IMR-90 (cell line): Measurements from ENCODE around the gene LANCL1. TPM values are rescaled to one million over a fixed set of nuclear protein-coding genes. Genes with fewer than 3 reads are reported as not detected.

Experiments
- ATAC-seq: fragments of 200-7000 bp; cut with Tn5 transposase; 2 replicates; pipeline ENCODE4 v1.9.1; 2020; ENCODE audit warnings: low read depth, mild to moderate bottlenecking, moderate library complexity
- BruUV-seq: library from RNA; stranded (reverse); fragments of 400-500 nt; replicated peaks from 2 replicates; lab custom pipeline; 2021; lab: Mats Ljungman, UMichigan
- CTCF ChIA-PET: fragments of 300-600 bp; formaldehyde crosslinking; extraction: SDS; loops from one replicate; lab custom pipeline; 2021; ENCODE audit warnings: antibody characterized with exemption; lab: Yijun Ruan, JAX
- POLR2A ChIA-PET: fragments of 300-600 bp; sonication (Branson Sonifier 250); formaldehyde crosslinking; loops from one replicate; lab custom pipeline; 2022; ENCODE audit warnings: antibody characterized with exemption; ENCODE audit not compliant: unreplicated experiment; lab: Charles Lee
- DNase-seq: peaks from one replicate; pipeline ENCODE4 v3.0.0; 2013
- H2AFZ ChIP-seq: replicated peaks from 2 replicates; pipeline ENCODE3; 2013; ENCODE audit warnings: low read length, mild to moderate bottlenecking; ENCODE audit not compliant: poor library complexity
- H2AK5ac ChIP-seq: 2 replicates; pipeline ENCODE4 v1.6.1; 2013; ENCODE audit warnings: low read depth, low read length, inconsistent platforms
- H2AK9ac ChIP-seq: replicated peaks from 2 replicates; pipeline ENCODE3; 2013; ENCODE audit warnings: mild to moderate bottlenecking, low read depth, low read length, moderate library complexity; ENCODE audit not compliant: poor library complexity
- H2BK120ac ChIP-seq: 2 replicates; pipeline ENCODE4 v1.6.1; 2013; ENCODE audit warnings: low read depth, low read length, inconsistent platforms
- H2BK15ac ChIP-seq: 3 replicates; pipeline ENCODE4 v1.6.1; 2013; ENCODE audit warnings: low read depth, low read length, inconsistent platforms
- H2BK20ac ChIP-seq: 2 replicates; pipeline ENCODE4 v1.6.1; 2013; ENCODE audit warnings: low read depth, mild to moderate bottlenecking, inconsistent platforms, low read length, moderate library complexity
- H2BK5ac ChIP-seq: 2 replicates; pipeline ENCODE4 v1.6.1; 2013; ENCODE audit warnings: mild to moderate bottlenecking, low read depth, low read length, inconsistent platforms; ENCODE audit not compliant: poor library complexity, severe bottlenecking
- H3K14ac ChIP-seq: replicated peaks from 2 replicates; pipeline ENCODE4 v1.6.1; 2013; ENCODE audit warnings: low read depth, low read length, inconsistent platforms
- H3K18ac ChIP-seq: 2 replicates; pipeline ENCODE4 v1.6.1; 2013; ENCODE audit warnings: low read depth, low read length, control low read depth
- H3K23ac ChIP-seq: 2 replicates; pipeline ENCODE4 v1.6.1; 2013; ENCODE audit warnings: low read depth, low read length, inconsistent platforms
- H3K27ac ChIP-seq: 2 replicates; pipeline ENCODE4 v1.5.1; 2013; ENCODE audit warnings: mild to moderate bottlenecking, control low read depth, low read length; ENCODE audit not compliant: insufficient read depth
- H3K27me3 ChIP-seq: 2 replicates; pipeline ENCODE4 v1.6.1; 2013; ENCODE audit warnings: low read length; ENCODE audit not compliant: control insufficient read depth, insufficient read depth
- H3K36me3 ChIP-seq: 2 replicates; pipeline ENCODE4 v1.6.1; 2013; ENCODE audit warnings: low read length, mixed read lengths; ENCODE audit not compliant: control insufficient read depth, insufficient read depth
- H3K4ac ChIP-seq: 2 replicates; pipeline ENCODE4 v1.6.1; 2013; ENCODE audit warnings: low read depth, low read length, inconsistent platforms
- H3K4me1 ChIP-seq: 2 replicates; pipeline ENCODE4 v1.6.1; 2013; ENCODE audit warnings: low read length, mixed read lengths; ENCODE audit not compliant: control insufficient read depth, insufficient read depth
- H3K4me2 ChIP-seq: 2 replicates; pipeline ENCODE4 v1.6.1; 2013; ENCODE audit warnings: low read depth, mild to moderate bottlenecking, control low read depth, low read length, moderate library complexity
- H3K4me3 ChIP-seq: 2 replicates; pipeline ENCODE4 v1.5.1; 2013; ENCODE audit warnings: low read depth, mild to moderate bottlenecking, control low read depth, low read length, moderate library complexity; ENCODE audit not compliant: insufficient read depth
- H3K56ac ChIP-seq: 2 replicates; pipeline ENCODE4 v1.6.1; 2013; ENCODE audit warnings: low read length, inconsistent platforms; ENCODE audit not compliant: insufficient read depth; ENCODE audit errors: extremely low read depth
- H3K79me1 ChIP-seq, 2 experiments: 2 replicates each; pipeline ENCODE4 v1.6.1; 2013; ENCODE audit warnings: low read length in 2 of 2, inconsistent platforms in 1 of 2, low read depth in 1 of 2
- H3K9ac ChIP-seq: 2 replicates; pipeline ENCODE4 v1.6.1; 2013; ENCODE audit warnings: low read depth, low read length, control low read depth
- H3K9me1 ChIP-seq: 2 replicates; pipeline ENCODE4 v1.6.1; 2013; ENCODE audit warnings: low read length, inconsistent platforms; ENCODE audit not compliant: insufficient read depth
- H3K9me3 ChIP-seq: 2 replicates; pipeline ENCODE4 v1.6.1; 2013; ENCODE audit warnings: low read length; ENCODE audit not compliant: control insufficient read depth, insufficient read depth
- H4K20me1 ChIP-seq: 2 replicates; pipeline ENCODE4 v1.6.1; 2013; ENCODE audit warnings: low read length, inconsistent platforms; ENCODE audit not compliant: insufficient read depth
- H4K5ac ChIP-seq: 2 replicates; pipeline ENCODE4 v1.6.1; 2013; ENCODE audit warnings: mild to moderate bottlenecking, low read depth, low read length, control low read depth
- H4K8ac ChIP-seq, 2 experiments: 2 replicates each; pipeline ENCODE4 v1.6.1; 2013; ENCODE audit warnings: low read depth in 2 of 2, low read length in 2 of 2, control low read depth in 1 of 2, inconsistent platforms in 1 of 2
- H4K91ac ChIP-seq: 2 replicates; pipeline ENCODE4 v1.6.1; 2013; ENCODE audit warnings: low read depth, low read length, inconsistent platforms; ENCODE audit not compliant: insufficient read depth
- BHLHE40 ChIP-seq: fragments of 150-350 bp; IDR thresholded peaks from 2 replicates; pipeline ENCODE4 v1.6.1; 2016; ENCODE audit warnings: mild to moderate bottlenecking, low read depth, low read length
- CEBPB ChIP-seq: IDR thresholded peaks from 2 replicates; pipeline ENCODE4 v1.6.1; 2012; ENCODE audit warnings: low read depth, low read length, improper control_type of control experiment
- CHD1 ChIP-seq: IDR thresholded peaks from 2 replicates; pipeline ENCODE4 v1.6.1; 2012; ENCODE audit warnings: low read depth, low read length, improper control_type of control experiment
- CTCF ChIP-seq: conservative IDR thresholded peaks from 2 replicates; pipeline ENCODE4 v1.5.1; 2012; ENCODE audit warnings: mild to moderate bottlenecking, low read depth, low read length, improper control_type of control experiment
- ELK1 ChIP-seq: fragments of 150-350 bp; IDR thresholded peaks from 2 replicates; pipeline ENCODE4 v1.6.1; 2016; ENCODE audit warnings: low read depth, mild to moderate bottlenecking, low read length, moderate library complexity, borderline replicate concordance
- FOS ChIP-seq: fragments of 150-350 bp; IDR thresholded peaks from 2 replicates; pipeline ENCODE4 v1.6.1; 2016; ENCODE audit warnings: low read depth, low read length
- MAFK ChIP-seq: IDR thresholded peaks from 2 replicates; pipeline ENCODE4 v1.6.1; 2012; ENCODE audit warnings: low read depth, low read length, improper control_type of control experiment
- MAZ ChIP-seq: IDR thresholded peaks from 2 replicates; pipeline ENCODE4 v1.6.1; 2012; ENCODE audit warnings: low read depth, mild to moderate bottlenecking, low read length, improper control_type of control experiment, moderate library complexity, borderline replicate concordance
- MXI1 ChIP-seq: IDR thresholded peaks from 2 replicates; pipeline ENCODE4 v1.6.1; 2012; ENCODE audit warnings: low read depth, mild to moderate bottlenecking, low read length, moderate library complexity, borderline replicate concordance
- NFE2L2 ChIP-seq: fragments of 150-350 bp; IDR thresholded peaks from 2 replicates; pipeline ENCODE4 v1.6.1; 2016; ENCODE audit warnings: low read depth, mild to moderate bottlenecking, low read length
- POLR2A ChIP-seq: IDR thresholded peaks from 2 replicates; pipeline ENCODE4 v1.6.1; 2012; ENCODE audit warnings: mild to moderate bottlenecking, low read depth, low read length
- RAD21 ChIP-seq: IDR thresholded peaks from 2 replicates; pipeline ENCODE4 v1.6.1; 2012; ENCODE audit warnings: low read length, improper control_type of control experiment
- RCOR1 ChIP-seq: IDR thresholded peaks from 2 replicates; pipeline ENCODE4 v1.6.1; 2012; ENCODE audit warnings: mild to moderate bottlenecking, low read length, improper control_type of control experiment; ENCODE audit not compliant: insufficient replicate concordance
- SMC3 ChIP-seq: fragments of 150-350 bp; IDR thresholded peaks from 2 replicates; pipeline ENCODE4 v1.6.1; 2016; ENCODE audit warnings: low read depth, mild to moderate bottlenecking, antibody characterized with exemption, low read length, moderate library complexity
- USF2 ChIP-seq: fragments of 150-350 bp; IDR thresholded peaks from 2 replicates; pipeline ENCODE4 v1.6.1; 2017; ENCODE audit warnings: mild to moderate bottlenecking, antibody characterized with exemption, low read length, low read depth
- WGBS, 2 experiments: methylation state at CpG; one replicate each; pipeline versions ENCODE4 v1.1.5 to v1.1.7; 2013; ENCODE audit warnings: missing lambda C conversion rate in 2 of 2; ENCODE audit not compliant: insufficient read length in 1 of 2; ENCODE audit errors: extremely low coverage in 2 of 2; 5-methylcytosine and 5-hydroxymethylcytosine counted together
- dilution Hi-C: fragments of 300-500 bp; cut with HindIII; formaldehyde crosslinking; loops from one replicate; pipeline ENCODE4 v1.14.3; 2018; ENCODE audit warnings: low sequenced_read_pairs; ENCODE audit not compliant: unreplicated experiment
- in situ Hi-C: fragments of 300-500 bp; cut with MboI; formaldehyde crosslinking; loops from 3 replicates; pipeline ENCODE4 v1.14.3; 2019; ENCODE audit warnings: low sequenced_read_pairs, inconsistent platforms, mixed read lengths
- intact Hi-C: fragments of 100-400 bp; cut with micrococcal nuclease; formaldehyde crosslinking; loops from 2 replicates; pipeline ENCODE4 v1.10.0; 2022
- polyA plus RNA-seq, 3 experiments: library from polyadenylated mRNA; depleted of rRNA; stranded (reverse); fragments of >200 nt; gene quantifications; 2 replicates each; pipeline ENCODE4 v1.2.3, GENCODE V29; 2012; ENCODE audit warnings: low replicate concordance in 1 of 3
- total RNA-seq: library from RNA; depleted of rRNA; stranded (reverse); fragments of >200 nt; gene quantifications from 2 replicates; pipeline ENCODE4 v1.2.3, GENCODE V29; 2012

Gene LANCL1
- total and polyA plus RNA-seq, 2 of the 4 experiments (the other 2 are of a cell fraction): 29.7 to 53.8 TPM

GRCh38 chr2:210460322-210461227 is 16.0 kb downstream of the LANCL1 start:
- H4K20me1 ChIP-seq: no peaks in the 10 kb centered on the region
- H2AK9ac ChIP-seq: no peak overlapping the region
- H3K56ac ChIP-seq: no peak overlapping the region
- H3K79me1 ChIP-seq: no peaks in the 10 kb centered on the region
- H3K27ac ChIP-seq: no peak overlapping the region
- H2BK5ac ChIP-seq: no peak overlapping the region
- no peak overlapping the region for H4K5ac ChIP-seq
- no peak overlapping the region for H2BK20ac ChIP-seq
- ChIA-PET POLR2A (no interaction called here), CTCF (interaction anchor here (0.5 to 1.3 kb wide), 2 partner anchors 16 to 1892 kb away, joined by 3 to 4 read pairs; no protein-coding TSS in a partner anchor)
- H2AFZ ChIP-seq: no peak overlapping the region
- no peak overlapping the region for H3K18ac ChIP-seq
- WGBS, 2 experiments: no CpG with 5 or more reads among the region's 3 CpGs
- no peak for ATAC-seq
- H3K23ac ChIP-seq: no peak overlapping the region
- H3K14ac ChIP-seq: no peak overlapping the region
- H4K91ac ChIP-seq: no peak overlapping the region
- no peaks in the 10 kb centered on the region for H3K27me3 ChIP-seq
- H4K8ac ChIP-seq: no peak overlapping the region
- no peak overlapping the region for H2AK5ac ChIP-seq
- dilution Hi-C loops (no loop called here), intact Hi-C loops (no loop called here), in situ Hi-C loops (no loop called here)
- H3K9ac ChIP-seq: no peak overlapping the region
- H3K4me3 ChIP-seq: no peak overlapping the region
- no peak overlapping the region for H3K4me2 ChIP-seq
- no peaks in the 10 kb centered on the region for H3K9me1 ChIP-seq
- H3K9me3 ChIP-seq: no peaks in the 10 kb centered on the region
- no peak overlapping the region for H3K4ac ChIP-seq
- no peak overlapping the region for H2BK120ac ChIP-seq
- DNase-seq: no peak
- H3K4me1 ChIP-seq: no peaks in the 10 kb centered on the region
- H3K36me3 ChIP-seq: peaks cover 9% of the 10 kb centered on the region
- no peak overlapping the region for H2BK15ac ChIP-seq
- no TSS peak for BruUV-seq
- TF ChIP-seq MXI1 (no peak), ELK1 (no peak), RAD21 (no peak), MAFK (no peak), FOS (no peak), CEBPB (no peak), CTCF (no peak), NFE2L2 (no peak), SMC3 (no peak), BHLHE40 (no peak), RCOR1 (no peak), POLR2A (no peak), USF2 (no peak), MAZ (no peak), CHD1 (no peak)
